Measurements from ENCODE around the gene ACSM2A. TPM values are rescaled to one million over a fixed set of nuclear protein-coding genes. Genes with fewer than 3 reads are reported as not detected.
"Not testable (repeated sequence)": the region's sequence is repeated elsewhere in the genome, so short reads cannot be mapped to it uniquely, and the experiment has no call there.

The ACSM2A gene
- total RNA-seq, 4 donors from 2014 or later, result not detected

- peak overlapping the region; percentile 39 to 82 (median 58) for H3K27ac ChIP-seq
- DNase-seq; in situ Hi-C loops (cut with MboI; ENCODE audit: low pct_ligation_motif_present in 1 of 4, low pct_unique_long_range_greater_than_20kb in 1 of 4, low sequenced_read_pairs in 3 of 4); H3K36me3 ChIP-seq; H3K4me1 ChIP-seq; intact Hi-C loops (cut with DNase I; ENCODE audit: low total_unique reads); H3K9me3 ChIP-seq; H3K27me3 ChIP-seq; H3K4me3 ChIP-seq: not testable (repeated sequence)
- 75% methylated on average over 1 of the region's 3 CpGs; no CpG with 5 or more reads in 1 of the 2 donors for WGBS, 2 donors (ENCODE audit: low coverage in 1 of 2)
- peak; percentile 80 for TF ChIP-seq EP300 (IDR thresholded peaks at IDR 0.05; ENCODE audit: low read depth)
- TF ChIP-seq POLR2AphosphoS5 (IDR thresholded peaks at IDR 0.05), result peak in 1 of 3 donors; percentile 79
Observed at GRCh38 chr16:20439820-20440231, 11.5 kb upstream of the ACSM2A start.

GRCh38 chr16:20440731-20441130, 10.6 kb upstream of the ACSM2A start:
- intact Hi-C loops (cut with DNase I; ENCODE audit: low total_unique reads); in situ Hi-C loops (cut with MboI; ENCODE audit: low pct_ligation_motif_present in 1 of 4, low pct_unique_long_range_greater_than_20kb in 1 of 4, low sequenced_read_pairs in 3 of 4); H3K4me3 ChIP-seq; H3K9me3 ChIP-seq; H3K27me3 ChIP-seq; H3K36me3 ChIP-seq; H3K4me1 ChIP-seq; DNase-seq: not testable (repeated sequence)
- H3K27ac ChIP-seq, result peak overlapping the region in 3 of 4 donors; percentile 17 to 80 (median 80)
- WGBS, 2 donors (ENCODE audit: low coverage in 1 of 2), result 63 to 100% methylated on average over 1 of the region's 1 CpG

GRCh38 chr16:20441191-20441590, 10.1 kb upstream of the ACSM2A start:
- in situ Hi-C loops (cut with MboI; ENCODE audit: low pct_ligation_motif_present in 1 of 4, low pct_unique_long_range_greater_than_20kb in 1 of 4, low sequenced_read_pairs in 3 of 4) (no loop called here), intact Hi-C loops (cut with DNase I; ENCODE audit: low total_unique reads) (no loop called here)
- peak overlapping the region in 2 of 4 donors; percentile 80 for H3K27ac ChIP-seq
- WGBS, 2 donors (ENCODE audit: low coverage in 1 of 2), result 42 to 43% methylated on average over 3 of the region's 3 CpGs
- no peaks in the 10 kb centered on the region for H3K27me3 ChIP-seq
- no peaks in the 10 kb centered on the region for H3K9me3 ChIP-seq
- no peak for TF ChIP-seq POLR2A (IDR thresholded peaks at IDR 0.05)
- no peak for TF ChIP-seq POLR2AphosphoS5 (IDR thresholded peaks at IDR 0.05)
- TF ChIP-seq CTCF (IDR thresholded peaks at IDR 0.05), result no peak
- H3K36me3 ChIP-seq, result no peaks in the 10 kb centered on the region
- no peak for DNase-seq
- no peaks in the 10 kb centered on the region for H3K4me1 ChIP-seq
- no peak overlapping the region for H3K4me3 ChIP-seq

GRCh38 chr16:20441859-20442258, 9.5 kb upstream of the ACSM2A start:
- H3K9me3 ChIP-seq; H3K27me3 ChIP-seq; H3K4me1 ChIP-seq; intact Hi-C loops (cut with DNase I; ENCODE audit: low total_unique reads); in situ Hi-C loops (cut with MboI; ENCODE audit: low pct_ligation_motif_present in 1 of 4, low pct_unique_long_range_greater_than_20kb in 1 of 4, low sequenced_read_pairs in 3 of 4); H3K36me3 ChIP-seq; H3K4me3 ChIP-seq; DNase-seq: not testable (repeated sequence)
- 81% methylated on average over 2 of the region's 4 CpGs; no CpG with 5 or more reads in 1 of the 2 donors for WGBS, 2 donors (ENCODE audit: low coverage in 1 of 2)
- peak overlapping the region in 1 of 4 donors; percentile 80 for H3K27ac ChIP-seq

GRCh38 chr16:20446652-20447393, 4.5 kb upstream of the ACSM2A start:
- H3K27ac ChIP-seq; H3K4me3 ChIP-seq; DNase-seq; H3K9me3 ChIP-seq; H3K36me3 ChIP-seq; intact Hi-C loops (cut with DNase I; ENCODE audit: low total_unique reads); H3K4me1 ChIP-seq; in situ Hi-C loops (cut with MboI; ENCODE audit: low pct_ligation_motif_present in 1 of 4, low pct_unique_long_range_greater_than_20kb in 1 of 4, low sequenced_read_pairs in 3 of 4); H3K27me3 ChIP-seq: not testable (repeated sequence)
- no CpG with 5 or more reads among the region's 3 CpGs for WGBS, 2 donors (ENCODE audit: low coverage in 1 of 2)

- DNase-seq; intact Hi-C loops (cut with DNase I; ENCODE audit: low total_unique reads); H3K4me1 ChIP-seq; H3K4me3 ChIP-seq; H3K9me3 ChIP-seq; H3K36me3 ChIP-seq; in situ Hi-C loops (cut with MboI; ENCODE audit: low pct_ligation_motif_present in 1 of 4, low pct_unique_long_range_greater_than_20kb in 1 of 4, low sequenced_read_pairs in 3 of 4); H3K27ac ChIP-seq; H3K27me3 ChIP-seq: not testable (repeated sequence)
- no CpG with 5 or more reads among the region's 5 CpGs for WGBS, 2 donors (ENCODE audit: low coverage in 1 of 2)
Observed at GRCh38 chr16:20453633-20454032, 2.3 kb downstream of the ACSM2A start.

- H3K4me3 ChIP-seq; H3K27me3 ChIP-seq; H3K27ac ChIP-seq; H3K4me1 ChIP-seq; intact Hi-C loops (cut with DNase I; ENCODE audit: low total_unique reads); DNase-seq; H3K36me3 ChIP-seq; in situ Hi-C loops (cut with MboI; ENCODE audit: low pct_ligation_motif_present in 1 of 4, low pct_unique_long_range_greater_than_20kb in 1 of 4, low sequenced_read_pairs in 3 of 4); H3K9me3 ChIP-seq: not testable (repeated sequence)
- WGBS, 2 donors (ENCODE audit: low coverage in 1 of 2), result 86 to 90% methylated on average over 2 of the region's 2 CpGs
Observed at GRCh38 chr16:20459227-20459626, 7.9 kb downstream of the ACSM2A start.

- H3K36me3 ChIP-seq; H3K27me3 ChIP-seq; H3K4me1 ChIP-seq; H3K9me3 ChIP-seq; DNase-seq; intact Hi-C loops (cut with DNase I; ENCODE audit: low total_unique reads); H3K27ac ChIP-seq; H3K4me3 ChIP-seq; in situ Hi-C loops (cut with MboI; ENCODE audit: low pct_ligation_motif_present in 1 of 4, low pct_unique_long_range_greater_than_20kb in 1 of 4, low sequenced_read_pairs in 3 of 4): not testable (repeated sequence)
- WGBS, 2 donors (ENCODE audit: low coverage in 1 of 2), result 75 to 83% methylated on average over 1 to 3 of the region's 4 CpGs
Observed at GRCh38 chr16:20460313-20460712, 9.0 kb downstream of the ACSM2A start.

GRCh38 chr16:20468954-20469353, 17.6 kb downstream of the ACSM2A start:
- in situ Hi-C loops (cut with MboI; ENCODE audit: low pct_ligation_motif_present in 1 of 4, low pct_unique_long_range_greater_than_20kb in 1 of 4, low sequenced_read_pairs in 3 of 4); DNase-seq; H3K4me3 ChIP-seq; H3K27ac ChIP-seq; H3K4me1 ChIP-seq; intact Hi-C loops (cut with DNase I; ENCODE audit: low total_unique reads); H3K9me3 ChIP-seq; H3K36me3 ChIP-seq; H3K27me3 ChIP-seq: not testable (repeated sequence)

- in situ Hi-C loops (cut with MboI; ENCODE audit: low pct_ligation_motif_present in 1 of 4, low pct_unique_long_range_greater_than_20kb in 1 of 4, low sequenced_read_pairs in 3 of 4); intact Hi-C loops (cut with DNase I; ENCODE audit: low total_unique reads): not testable (repeated sequence)
- 100% methylated on average over 2 of the region's 2 CpGs for WGBS, 2 donors (ENCODE audit: low coverage in 1 of 2)
Observed at GRCh38 chr16:20469930-20470329, 18.6 kb downstream of the ACSM2A start.

More at GRCh38 chr16:20469930-20470329, 18.6 kb downstream of the ACSM2A start:
- not testable (repeated sequence) for H3K27ac ChIP-seq, H3K4me3 ChIP-seq, H3K27me3 ChIP-seq, H3K9me3 ChIP-seq, DNase-seq, H3K36me3 ChIP-seq, H3K4me1 ChIP-seq
